CD4-positive, CD25-positive, alpha-beta regulatory T cell (primary cell): ENCODE measurements around the gene PPP2R3B. TPM values are rescaled to one million over a fixed set of nuclear protein-coding genes. Genes with fewer than 3 reads are reported as not detected.

Experiments used
- ATAC-seq, 2 donors: fragments of 150-1000 bp; cut with Tn5 transposase; one replicate each; pipeline ENCODE4 v1.10.0; 2021; ENCODE audit warnings: low read depth in 2 of 2, moderate number of reproducible peaks in 2 of 2, moderate library complexity in 1 of 2
- DNase-seq, 3 donors: peaks; one replicate each; pipeline versions ENCODE4 v3.0.0 to v3.0.0-alpha.2; 2012 to 2022; ENCODE audit warnings: mixed read lengths in 1 of 3
- H3K27ac ChIP-seq: one replicate; pipeline ENCODE4 v1.7.0; 2013; ENCODE audit warnings: mild to moderate bottlenecking, low read length; ENCODE audit not compliant: insufficient read depth, poor library complexity, severe bottlenecking
- H3K27me3 ChIP-seq: one replicate; pipeline ENCODE4 v1.7.0; 2013; ENCODE audit warnings: low read length; ENCODE audit not compliant: control insufficient read depth, insufficient read depth
- H3K36me3 ChIP-seq: one replicate; pipeline ENCODE4 v1.7.0; 2013; ENCODE audit warnings: mild to moderate bottlenecking, low read length, moderate library complexity; ENCODE audit not compliant: control insufficient read depth, insufficient read depth
- H3K4me1 ChIP-seq: 2 replicates; pipeline ENCODE4 v1.7.0; 2013; ENCODE audit warnings: mild to moderate bottlenecking, low read length; ENCODE audit not compliant: insufficient read depth, control insufficient read depth, poor library complexity, severe bottlenecking
- H3K4me3 ChIP-seq: one replicate; pipeline ENCODE4 v1.7.0; 2013; ENCODE audit warnings: low read depth, mild to moderate bottlenecking, low read length, moderate library complexity
- H3K9me3 ChIP-seq, 2 experiments: 1 replicate in 1 of 2; 2 replicates in 1 of 2; pipeline ENCODE4 v1.7.0; 2013; ENCODE audit warnings: low read length in 2 of 2, mild to moderate bottlenecking in 1 of 2, moderate library complexity in 1 of 2; ENCODE audit not compliant: control insufficient read depth in 2 of 2
- H3K27ac Mint-ChIP-seq, 3 donors: one replicate each; pipeline ENCODE4 v1.8.0; 2020 to 2022; ENCODE audit warnings: mild to moderate bottlenecking in 3 of 3, mixed read lengths in 3 of 3, moderate library complexity in 2 of 3
- H3K27me3 Mint-ChIP-seq: one replicate; pipeline ENCODE4 v1.8.0; 2022; ENCODE audit warnings: mild to moderate bottlenecking, mixed read lengths
- H3K36me3 Mint-ChIP-seq: one replicate; pipeline ENCODE4 v1.8.0; 2020; ENCODE audit warnings: mixed read lengths
- H3K4me1 Mint-ChIP-seq, 4 donors: one replicate each; pipeline ENCODE4 v1.8.0; 2020 to 2022; ENCODE audit warnings: mixed read lengths in 4 of 4, mild to moderate bottlenecking in 1 of 4
- H3K4me3 Mint-ChIP-seq, 4 donors: one replicate each; pipeline ENCODE4 v1.8.0; 2020 to 2022; ENCODE audit warnings: mild to moderate bottlenecking in 4 of 4, mixed read lengths in 4 of 4, moderate library complexity in 3 of 4
- H3K9me3 Mint-ChIP-seq, 7 donors: one replicate each; pipeline ENCODE4 v1.8.0; 2020 to 2022; ENCODE audit warnings: mixed read lengths in 7 of 7, mild to moderate bottlenecking in 3 of 7, moderate library complexity in 2 of 7
- polyA plus RNA-seq, 4 donors: library from polyadenylated mRNA; unstranded; fragments of 300-500 nt; fragmentation: Illumina TruSeq; gene quantifications; one replicate each; pipeline ENCODE4 v1.2.3, GENCODE V29; 2021
- total RNA-seq: library from RNA; stranded (reverse); gene quantifications from one replicate; pipeline ENCODE4 v1.2.3, GENCODE V29; 2022

Gene PPP2R3B
- total and polyA plus RNA-seq, 5 donors from 2014 or later = 4.8 to 23.5 (median 8.6) TPM

DNA sequence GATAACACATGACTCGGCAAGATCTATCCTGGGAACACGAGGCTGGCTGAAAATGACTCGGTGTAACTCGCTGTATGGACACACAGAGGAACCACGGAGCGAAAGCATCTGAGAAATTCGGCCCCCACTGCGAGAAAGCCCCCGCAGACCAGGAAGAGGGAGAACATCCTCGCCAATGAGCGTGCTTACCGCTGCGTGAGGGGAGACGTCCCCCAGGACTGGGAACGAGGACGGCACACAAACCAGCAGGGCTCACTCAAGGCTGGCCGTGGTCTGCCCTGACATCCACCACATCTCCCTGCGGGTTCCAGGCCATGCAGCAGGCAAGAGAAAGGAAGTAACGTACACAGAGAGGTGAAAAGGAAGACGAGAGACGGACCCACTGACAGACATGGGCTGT is 50.5 kb downstream of the PPP2R3B start:
- no peaks in the 10 kb centered on the region for H3K27me3 ChIP-seq
- no peaks in the 10 kb centered on the region for H3K9me3 ChIP-seq
- H3K27ac ChIP-seq = no peak overlapping the region
- peaks cover 14% of the 10 kb centered on the region for H3K36me3 Mint-ChIP-seq
- H3K27me3 Mint-ChIP-seq = no peaks in the 10 kb centered on the region
- H3K36me3 ChIP-seq = no peaks in the 10 kb centered on the region
- no peak overlapping the region for H3K4me3 ChIP-seq
- ATAC-seq (no peak), DNase-seq (no peak)
- peaks cover 4% of the 10 kb centered on the region for H3K4me1 ChIP-seq
- no peak overlapping the region for H3K4me3 Mint-ChIP-seq
- H3K27ac Mint-ChIP-seq = no peak overlapping the region
- peaks cover 0 to 8% (median 0%) of the 10 kb centered on the region in 7 donors for H3K9me3 Mint-ChIP-seq
- H3K4me1 Mint-ChIP-seq = peaks cover 0 to 2% (median 0%) of the 10 kb centered on the region in 4 donors

DNA sequence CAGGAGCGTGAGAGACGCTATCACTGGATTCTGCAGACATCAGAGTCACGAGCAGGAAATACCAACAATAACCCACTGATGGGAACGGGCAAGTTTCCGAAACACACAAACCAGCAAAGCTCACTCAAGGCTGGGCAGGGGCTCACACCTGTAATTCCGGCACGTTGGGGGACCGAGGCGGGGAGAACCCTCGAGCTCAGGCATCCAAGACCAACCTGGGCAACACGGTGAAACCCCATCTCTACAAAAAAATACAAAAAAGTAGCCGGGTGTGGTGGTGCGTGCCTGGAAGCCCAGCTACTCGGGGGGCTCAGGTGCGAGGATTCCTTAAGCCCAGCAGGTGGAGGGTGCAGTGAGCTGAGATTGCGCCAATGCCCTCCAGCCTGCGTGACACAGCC is 51.0 kb downstream of the PPP2R3B start:
- H3K4me3 ChIP-seq = no peak overlapping the region
- H3K27me3 ChIP-seq = no peaks in the 10 kb centered on the region
- Mint-ChIP-seq H3K9me3 (peaks cover 0 to 8% (median 0%) of the 10 kb centered on the region in 7 donors), H3K36me3 (peaks cover 14% of the 10 kb centered on the region), H3K27ac (no peak overlapping the region), H3K4me3 (no peak overlapping the region), H3K4me1 (peaks cover 0 to 2% (median 0%) of the 10 kb centered on the region in 4 donors), H3K27me3 (no peaks in the 10 kb centered on the region)
- H3K9me3 ChIP-seq = no peaks in the 10 kb centered on the region
- ATAC-seq (no peak), DNase-seq (no peak)
- H3K4me1 ChIP-seq = peaks cover 8% of the 10 kb centered on the region
- no peaks in the 10 kb centered on the region for H3K36me3 ChIP-seq
- H3K27ac ChIP-seq = no peak overlapping the region

GRCh38 chrX:334971-335757 is 51.5 kb downstream of the PPP2R3B start:
- H3K9me3 Mint-ChIP-seq = peaks cover 0 to 8% (median 0%) of the 10 kb centered on the region in 7 donors
- no peaks in the 10 kb centered on the region for H3K27me3 ChIP-seq
- no peaks in the 10 kb centered on the region for H3K27me3 Mint-ChIP-seq
- H3K27ac Mint-ChIP-seq = no peak overlapping the region
- DNase-seq (no peak), ATAC-seq (no peak)
- peaks cover 14% of the 10 kb centered on the region for H3K36me3 Mint-ChIP-seq
- H3K4me1 Mint-ChIP-seq = peaks cover 0 to 2% (median 0%) of the 10 kb centered on the region in 4 donors
- H3K4me1 ChIP-seq = peaks cover 8% of the 10 kb centered on the region
- no peak overlapping the region for H3K4me3 ChIP-seq
- H3K9me3 ChIP-seq = no peaks in the 10 kb centered on the region
- no peak overlapping the region for H3K4me3 Mint-ChIP-seq
- no peak overlapping the region for H3K27ac ChIP-seq
- H3K36me3 ChIP-seq = no peaks in the 10 kb centered on the region

- Histone ChIP-seq H3K4me3 (no peak overlapping the region), H3K27ac (no peak overlapping the region), H3K36me3 (no peaks in the 10 kb centered on the region), H3K9me3 (no peaks in the 10 kb centered on the region), H3K27me3 (no peaks in the 10 kb centered on the region), H3K4me1 (peaks cover 8% of the 10 kb centered on the region)
- Mint-ChIP-seq H3K27me3 (no peaks in the 10 kb centered on the region), H3K4me1 (peaks cover 0 to 2% (median 0%) of the 10 kb centered on the region in 4 donors), H3K36me3 (peaks cover 14% of the 10 kb centered on the region), H3K9me3 (peaks cover 0 to 8% (median 0%) of the 10 kb centered on the region in 7 donors), H3K27ac (no peak overlapping the region), H3K4me3 (no peak overlapping the region)
- no peak for ATAC-seq
- DNase-seq = no peak
Observed at GRCh38 chrX:334331-334891, 52.3 kb downstream of the PPP2R3B start.

- Mint-ChIP-seq H3K9me3 (peaks cover 0 to 8% (median 0%) of the 10 kb centered on the region in 7 donors), H3K27ac (no peak overlapping the region), H3K4me1 (peaks cover 0 to 2% (median 0%) of the 10 kb centered on the region in 4 donors), H3K27me3 (no peaks in the 10 kb centered on the region), H3K4me3 (no peak overlapping the region), H3K36me3 (peaks cover 14% of the 10 kb centered on the region)
- Histone ChIP-seq H3K36me3 (no peaks in the 10 kb centered on the region), H3K4me1 (peaks cover 8% of the 10 kb centered on the region), H3K27me3 (no peaks in the 10 kb centered on the region), H3K9me3 (no peaks in the 10 kb centered on the region), H3K27ac (no peak overlapping the region), H3K4me3 (no peak overlapping the region)
- ATAC-seq (no peak), DNase-seq (no peak)
Observed at GRCh38 chrX:333611-334311, 52.9 kb downstream of the PPP2R3B start.

DNA sequence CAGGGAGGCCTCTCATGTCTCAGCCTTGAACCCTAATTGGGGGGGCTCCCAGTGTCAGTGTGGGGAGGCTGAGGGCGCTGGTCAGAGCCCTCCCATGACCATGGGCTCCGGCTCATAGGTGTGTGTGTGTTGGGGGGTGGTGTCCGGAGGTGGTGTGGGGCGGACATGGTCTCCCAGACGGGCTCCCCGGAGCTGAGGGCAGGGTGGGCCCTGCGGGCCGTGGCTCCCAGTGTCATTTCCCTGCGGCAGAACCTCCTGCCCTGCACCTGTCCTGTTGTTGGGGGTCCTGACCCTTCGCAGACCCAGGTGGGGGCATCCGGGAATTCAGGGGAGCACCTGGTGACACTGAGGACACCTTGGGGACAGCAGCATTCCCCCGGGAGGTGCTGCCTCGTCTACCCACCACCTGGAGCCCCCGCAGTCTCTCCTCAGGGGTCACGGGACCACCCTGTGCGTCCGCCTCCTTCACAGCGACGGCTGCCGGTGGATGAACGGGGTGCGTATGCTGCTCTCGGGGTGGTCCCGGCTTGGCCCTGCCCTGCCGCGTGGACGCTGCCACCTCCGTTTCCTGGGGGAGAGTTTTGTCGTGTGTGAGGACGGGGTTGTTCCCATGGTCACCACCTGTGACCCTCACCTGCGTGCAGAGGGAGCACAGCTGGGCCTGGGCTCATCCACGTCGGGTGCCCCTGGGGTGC is 53.6 kb downstream of the PPP2R3B start:
- no peak for DNase-seq
- H3K4me1 ChIP-seq = peaks cover 8% of the 10 kb centered on the region
- H3K27ac ChIP-seq = no peak overlapping the region
- Mint-ChIP-seq H3K9me3 (peaks cover 0 to 8% (median 0%) of the 10 kb centered on the region in 7 donors), H3K4me3 (peak overlapping the region in 2 of 4 donors; percentile 16 to 82), H3K4me1 (peaks cover 0 to 2% (median 0%) of the 10 kb centered on the region in 4 donors), H3K27me3 (no peaks in the 10 kb centered on the region), H3K36me3 (peaks cover 13% of the 10 kb centered on the region), H3K27ac (no peak overlapping the region)
- no peaks in the 10 kb centered on the region for H3K36me3 ChIP-seq
- H3K9me3 ChIP-seq = no peaks in the 10 kb centered on the region
- H3K27me3 ChIP-seq = no peaks in the 10 kb centered on the region
- H3K4me3 ChIP-seq = no peak overlapping the region
- no peak for ATAC-seq

DNA sequence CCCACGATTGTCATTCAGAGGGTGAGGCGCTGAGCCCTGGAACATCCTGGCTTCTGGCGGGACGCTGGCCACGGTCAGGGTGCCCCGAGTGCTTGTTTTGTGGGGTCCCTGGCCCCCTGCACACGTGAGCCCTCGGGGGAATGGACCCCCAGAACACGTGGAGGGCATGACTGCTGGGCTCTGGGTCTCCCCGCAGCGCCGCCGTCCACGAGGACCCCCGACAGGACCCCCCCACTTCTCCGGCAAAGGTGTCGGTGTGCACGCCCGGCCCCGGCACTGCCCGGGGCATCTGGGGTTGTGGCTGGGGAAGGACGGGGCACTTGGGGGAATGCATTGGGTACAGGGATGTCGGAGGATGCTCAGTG is 54.2 kb downstream of the PPP2R3B start:
- H3K36me3 ChIP-seq = no peaks in the 10 kb centered on the region
- ATAC-seq = no peak

More for the DNA sequence above, 54.2 kb downstream of the PPP2R3B start:
- peaks cover 11% of the 10 kb centered on the region for H3K36me3 Mint-ChIP-seq
- H3K4me1 Mint-ChIP-seq = peaks cover 0 to 2% (median 0%) of the 10 kb centered on the region in 4 donors
- no peaks in the 10 kb centered on the region for H3K27me3 Mint-ChIP-seq
- no peaks in the 10 kb centered on the region for H3K9me3 ChIP-seq
- H3K4me3 Mint-ChIP-seq = peak overlapping the region in 2 of 4 donors; percentile 16 to 82
- H3K4me1 ChIP-seq = peaks cover 8% of the 10 kb centered on the region
- H3K4me3 ChIP-seq = no peak overlapping the region
- no peaks in the 10 kb centered on the region for H3K27me3 ChIP-seq
- no peak for DNase-seq
- no peak overlapping the region for H3K27ac ChIP-seq
- peaks cover 0 to 7% (median 0%) of the 10 kb centered on the region in 7 donors for H3K9me3 Mint-ChIP-seq
- H3K27ac Mint-ChIP-seq = no peak overlapping the region
